HG02852 (cell line): ENCODE data around the gene CFAP74.
A peak's percentile ranks its signal among the peaks of the same experiment; 100 is the strongest.

ENCODE experiments used
- ATAC-seq: cut with Tn5 transposase; IDR thresholded peaks from one replicate; pipeline ENCODE4 v1.9.1; 2021; ENCODE audit warnings: mild to moderate bottlenecking, moderate library complexity; ENCODE audit not compliant: unreplicated experiment

Gene CFAP74

GRCh38 chr1:1901641-1902294, 101.8 kb downstream of the CFAP74 start:
- ATAC-seq = no peak

DNA sequence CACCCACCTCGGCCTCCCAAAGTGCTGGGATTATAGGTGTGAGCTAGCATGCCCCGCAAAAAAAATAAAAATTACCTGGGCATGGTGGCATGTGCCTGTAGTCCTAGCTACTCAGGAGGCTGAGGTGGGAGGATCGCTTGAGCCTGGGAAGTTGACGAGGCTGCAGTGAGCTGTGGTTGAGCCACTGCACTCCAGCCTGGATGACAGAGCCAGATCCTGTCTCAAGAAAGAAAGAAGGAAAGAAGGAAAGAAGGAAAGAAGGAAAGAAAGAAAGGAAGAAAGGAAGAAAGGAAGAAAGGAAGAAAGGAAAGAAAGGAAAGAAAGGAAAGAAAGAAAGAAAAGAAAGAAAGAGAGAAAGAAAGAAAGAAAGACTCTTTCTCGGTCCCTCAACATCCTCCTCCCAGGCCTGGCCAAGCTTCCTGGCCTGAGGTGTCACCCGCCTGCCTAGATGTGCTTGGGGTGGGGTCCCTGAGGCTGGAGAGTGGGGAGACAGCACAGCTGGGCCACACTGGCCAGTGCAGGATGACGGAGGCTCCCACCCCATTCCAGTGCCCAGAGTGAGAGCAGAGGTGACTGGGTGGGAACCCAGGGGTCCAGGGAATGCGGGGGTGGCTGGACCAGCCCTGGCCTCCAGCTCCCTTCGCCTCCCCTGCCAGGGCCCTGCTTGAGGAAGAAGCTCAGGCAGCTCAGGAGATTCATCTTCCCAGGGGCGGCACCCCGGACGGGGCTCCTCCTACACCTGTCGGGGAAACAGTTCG, 102.5 kb downstream of the CFAP74 start:
- ATAC-seq = no peak

DNA sequence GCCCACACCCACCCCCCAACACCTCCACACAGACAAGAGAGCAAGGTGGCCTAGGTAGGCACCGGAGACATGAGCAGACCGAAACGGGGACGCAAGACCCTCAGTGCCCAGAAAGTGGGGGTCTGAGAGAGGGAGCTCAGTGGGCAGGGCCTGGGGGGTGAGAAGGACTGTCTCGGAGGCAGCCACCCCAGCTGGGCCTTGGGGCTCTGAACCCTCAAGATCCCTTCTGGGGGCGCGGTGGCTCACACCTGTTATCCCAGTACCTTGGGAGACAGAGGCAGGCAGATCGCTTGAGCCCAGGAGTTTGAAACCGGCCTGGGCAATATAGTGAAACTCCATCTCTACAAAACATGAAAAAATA, 103.6 kb downstream of the CFAP74 start:
- no peak for ATAC-seq

GRCh38 chr1:1899266-1899966, 104.2 kb downstream of the CFAP74 start:
- no peak for ATAC-seq

DNA sequence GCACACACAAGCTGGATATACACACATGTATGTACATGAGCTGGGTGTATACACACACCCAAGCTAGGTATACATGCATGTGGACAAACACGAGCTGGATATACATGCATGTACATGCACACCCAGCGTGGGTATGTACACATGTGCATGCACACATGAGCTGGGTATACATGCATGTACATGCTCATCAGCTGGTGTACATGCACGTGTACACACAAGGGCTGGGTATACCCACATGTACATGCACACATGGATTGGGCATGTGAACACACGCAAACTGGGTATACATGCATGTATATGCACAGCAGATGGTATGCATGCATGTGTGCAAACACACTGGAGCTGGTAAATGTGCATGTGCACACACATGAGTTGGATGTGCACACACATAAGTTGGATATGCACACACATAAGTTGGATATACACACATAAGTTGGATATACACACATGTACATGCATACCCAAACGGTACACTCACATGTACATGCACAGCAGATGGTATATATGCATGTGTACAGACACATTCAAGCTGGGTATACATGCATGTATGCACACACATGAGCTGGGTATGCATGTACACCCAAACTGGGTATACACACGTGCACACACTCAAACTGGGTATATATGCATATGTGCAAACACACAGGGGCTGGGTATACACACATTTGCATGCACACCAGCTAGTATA, 105.2 kb downstream of the CFAP74 start:
- no peak for ATAC-seq

- no peak for ATAC-seq
Observed at GRCh38 chr1:1895456-1896336, 107.9 kb downstream of the CFAP74 start.

DNA sequence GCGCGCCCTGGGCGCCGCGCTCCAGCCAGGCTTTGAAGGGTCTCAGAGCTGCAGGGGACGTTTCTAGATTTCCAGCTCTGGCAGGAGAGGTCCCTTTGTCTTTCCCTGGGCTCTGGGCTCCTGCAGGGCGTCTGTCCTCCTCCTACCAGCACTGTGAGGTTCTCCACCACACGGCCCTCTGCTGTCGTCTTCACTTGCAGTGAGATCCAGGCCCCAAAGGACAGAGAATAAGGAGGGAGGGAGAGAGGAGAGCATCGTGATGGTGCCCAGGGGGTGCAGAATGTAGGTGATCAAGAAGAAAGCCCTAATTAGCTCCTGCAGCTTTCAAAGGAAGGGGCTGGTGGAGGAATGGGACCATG, 108.5 kb downstream of the CFAP74 start:
- no peak for ATAC-seq

DNA sequence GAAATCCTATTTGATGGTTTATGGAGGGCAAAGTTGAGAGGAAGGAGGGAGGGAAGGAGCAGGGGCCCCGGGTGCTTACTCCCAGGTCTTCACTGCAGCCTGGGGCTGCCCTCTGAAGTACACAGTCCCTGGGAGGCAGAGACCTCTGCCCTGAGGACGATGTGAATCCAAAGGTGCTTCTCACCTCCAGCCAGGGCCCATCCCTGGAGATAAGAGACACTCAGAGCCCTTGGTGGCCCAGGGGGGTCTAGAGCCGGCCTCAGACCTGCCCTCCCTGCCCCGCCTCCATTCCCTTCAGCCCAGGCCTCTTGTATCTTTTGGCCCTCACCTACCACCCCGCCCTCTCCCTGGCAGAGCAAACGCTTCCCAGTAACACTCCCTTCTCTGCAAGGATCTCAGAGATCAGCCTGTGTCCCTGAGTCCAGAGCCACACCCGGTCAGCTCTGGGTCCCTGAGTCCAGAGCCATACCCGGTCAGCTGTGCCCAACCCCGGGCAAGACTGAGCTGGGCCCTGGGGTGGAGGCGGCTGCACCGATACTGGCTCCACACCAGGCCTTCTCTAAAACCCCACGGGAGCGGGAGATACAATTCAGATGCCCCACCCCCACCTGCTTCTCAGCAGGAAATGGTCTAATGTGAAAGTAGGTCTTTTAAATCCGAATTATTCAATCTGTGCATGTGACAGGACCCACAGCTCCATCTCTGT, 109.1 kb downstream of the CFAP74 start:
- ATAC-seq = no peak

- ATAC-seq = no peak
Observed at GRCh38 chr1:1893997-1894353, 109.6 kb downstream of the CFAP74 start.

DNA sequence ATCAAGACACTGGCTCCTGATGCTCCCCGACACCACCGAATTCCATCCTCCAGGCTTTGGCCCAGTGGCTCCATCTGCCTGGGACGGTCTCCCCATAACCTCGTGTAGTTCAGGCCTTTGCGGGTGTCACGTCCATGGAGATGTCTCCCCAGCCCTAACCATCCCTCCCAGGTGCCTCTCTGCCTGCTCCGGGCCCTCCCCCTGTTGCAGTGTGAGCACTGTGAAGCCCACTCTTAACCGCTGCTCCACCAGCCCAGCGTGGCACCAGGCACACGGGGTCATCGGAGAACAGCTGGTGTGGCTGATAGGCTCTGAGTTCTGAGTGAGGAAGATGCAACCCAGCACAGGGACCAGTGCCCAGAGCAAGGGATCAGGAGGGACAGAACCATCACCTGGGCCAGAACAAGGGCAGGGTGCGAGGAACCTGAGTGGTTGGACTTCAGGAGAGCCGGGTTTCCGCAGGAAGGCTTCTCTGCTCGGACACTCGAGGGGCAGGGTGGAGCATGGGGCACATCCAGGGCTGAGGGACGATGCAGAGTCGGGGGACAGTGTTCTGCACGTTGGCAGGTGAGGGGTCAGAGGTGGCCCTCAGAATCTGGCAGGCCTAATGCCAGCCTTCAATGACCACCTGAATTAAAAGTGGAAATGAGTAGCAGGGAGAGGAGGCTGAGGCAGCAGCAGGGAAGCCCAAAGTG, 110.1 kb downstream of the CFAP74 start:
- ATAC-seq = no peak

DNA sequence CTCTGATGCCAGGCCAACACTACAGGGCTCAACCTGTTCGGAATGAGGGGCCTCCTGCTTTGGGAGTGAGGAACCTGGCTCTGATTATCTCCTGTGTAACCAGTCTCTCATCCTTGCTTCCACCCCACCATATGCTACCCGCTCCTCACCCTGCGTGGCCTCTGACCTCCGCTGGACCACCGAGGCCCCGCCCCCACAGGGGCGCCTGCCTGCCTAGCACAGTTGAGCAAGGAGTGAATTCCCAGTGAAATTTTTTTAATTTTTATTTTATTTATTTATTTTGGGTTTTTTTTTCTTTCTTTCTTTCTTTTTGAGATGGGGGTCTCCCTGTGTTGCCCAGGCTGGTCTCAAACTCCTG, 110.8 kb downstream of the CFAP74 start:
- ATAC-seq = no peak

GRCh38 chr1:1892079-1892762, 111.4 kb downstream of the CFAP74 start:
- no peak for ATAC-seq

- ATAC-seq = peak; percentile 21
Observed at GRCh38 chr1:1891349-1892078, 112.1 kb downstream of the CFAP74 start.

GRCh38 chr1:1890506-1891348, 112.9 kb downstream of the CFAP74 start, which contains the start of gene GNB1:
TSS of gene GNB1 (minus strand) at chr1:1891087. CDS start at chr1:1825453, 65,634 bp downstream.
- ATAC-seq = peak; percentile 51

DNA sequence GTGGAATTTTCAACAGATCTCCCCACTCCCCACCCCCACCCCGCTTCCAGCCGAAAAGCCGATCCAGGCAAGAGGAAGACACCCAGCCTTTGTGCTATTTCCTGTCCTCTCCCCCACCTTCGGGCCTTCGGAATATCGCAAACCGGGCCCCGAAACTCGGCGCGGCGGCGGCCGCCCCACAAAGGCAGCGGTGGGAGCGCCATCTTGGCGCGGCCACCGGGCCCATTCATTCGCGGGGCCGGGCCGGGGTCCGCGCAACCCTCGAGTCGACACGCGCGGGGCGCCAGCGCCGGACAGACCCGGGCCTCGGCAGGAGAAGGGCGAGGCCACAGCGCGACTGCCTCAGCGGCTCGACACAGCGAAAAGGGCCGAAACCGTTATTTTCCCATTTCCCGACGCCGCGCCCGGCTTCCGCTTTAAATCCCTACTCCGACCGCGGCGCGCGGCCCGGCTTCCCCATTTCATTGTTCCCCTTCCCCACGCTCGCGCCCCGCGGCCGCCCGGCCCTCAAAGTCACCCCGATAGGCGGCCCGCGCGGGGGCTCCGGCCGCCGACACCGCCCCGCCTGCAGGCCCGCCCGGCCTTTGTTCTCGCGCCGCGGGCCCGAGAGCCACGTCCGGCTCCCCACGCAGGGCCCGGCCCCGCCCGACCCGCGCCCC, 113.6 kb downstream of the CFAP74 start:
- ATAC-seq = peak; percentile 54

- ATAC-seq = no peak
Observed at GRCh38 chr1:1889090-1889750, 114.4 kb downstream of the CFAP74 start.
